ENCODE data around the gene SMARCAD1. TPM values are rescaled to one million over a fixed set of nuclear protein-coding genes. Genes with fewer than 3 reads are reported as not detected.

Gene SMARCAD1
- total RNA-seq, 2 donors from 2014 or later, result 16.2 to 16.7 TPM

GRCh38 chr4:94325835-94326234, 118.2 kb downstream of the SMARCAD1 start:
- H3K4me1 ChIP-seq (ENCODE audit: control insufficient read depth in 1 of 2, low read depth in 2 of 2), result no peaks in the 10 kb centered on the region
- ATAC-seq (ENCODE audit: insufficient number of reproducible peaks, low FRiP score, low read depth) (no peak), DNase-seq (ENCODE audit: low spot score) (no peak)
- H3K4me3 ChIP-seq, result no peak overlapping the region
- no peak overlapping the region for H3K27ac ChIP-seq
- no peak for TF ChIP-seq CTCF (IDR thresholded peaks at IDR 0.05)
- no peaks in the 10 kb centered on the region for H3K36me3 ChIP-seq
- no peaks in the 10 kb centered on the region for H3K27me3 ChIP-seq (replicated peaks; ENCODE audit: insufficient read depth)
- peaks cover 24% of the 10 kb centered on the region for H3K9me3 ChIP-seq

GRCh38 chr4:94329933-94330332, 122.3 kb downstream of the SMARCAD1 start:
- no peak for TF ChIP-seq CTCF (IDR thresholded peaks at IDR 0.05)
- no peak overlapping the region for H3K4me3 ChIP-seq
- no peaks in the 10 kb centered on the region for H3K27me3 ChIP-seq (replicated peaks; ENCODE audit: insufficient read depth)
- no peak for ATAC-seq (ENCODE audit: insufficient number of reproducible peaks, low FRiP score, low read depth)
- no peak for DNase-seq (ENCODE audit: low spot score)
- H3K4me1 ChIP-seq (ENCODE audit: control insufficient read depth in 1 of 2, low read depth in 2 of 2), result peaks cover 0 to 2% of the 10 kb centered on the region in 2 donors
- H3K36me3 ChIP-seq, result no peaks in the 10 kb centered on the region
- no peak overlapping the region for H3K27ac ChIP-seq
- H3K9me3 ChIP-seq, result peaks cover 21% of the 10 kb centered on the region

GRCh38 chr4:94332983-94333590, 125.4 kb downstream of the SMARCAD1 start:
- H3K27ac ChIP-seq, result no peak overlapping the region
- no peaks in the 10 kb centered on the region for H3K9me3 ChIP-seq
- H3K4me1 ChIP-seq (ENCODE audit: control insufficient read depth in 1 of 2, low read depth in 2 of 2), result peaks cover 0 to 3% of the 10 kb centered on the region in 2 donors
- H3K4me3 ChIP-seq, result no peak overlapping the region
- no peaks in the 10 kb centered on the region for H3K27me3 ChIP-seq (replicated peaks; ENCODE audit: insufficient read depth)
- ATAC-seq (ENCODE audit: insufficient number of reproducible peaks, low FRiP score, low read depth) (no peak), DNase-seq (ENCODE audit: low spot score) (no peak)
- TF ChIP-seq CTCF (IDR thresholded peaks at IDR 0.05), result no peak
- H3K36me3 ChIP-seq, result no peaks in the 10 kb centered on the region

- Histone ChIP-seq H3K9me3 (no peaks in the 10 kb centered on the region), H3K27ac (no peak overlapping the region), H3K4me1 (ENCODE audit: control insufficient read depth in 1 of 2, low read depth in 2 of 2) (peaks cover 0 to 3% of the 10 kb centered on the region in 2 donors), H3K27me3 (replicated peaks; ENCODE audit: insufficient read depth) (no peaks in the 10 kb centered on the region), H3K4me3 (no peak overlapping the region), H3K36me3 (no peaks in the 10 kb centered on the region)
- TF ChIP-seq CTCF (IDR thresholded peaks at IDR 0.05), result no peak
- ATAC-seq (ENCODE audit: insufficient number of reproducible peaks, low FRiP score, low read depth), result no peak
- no peak for DNase-seq (ENCODE audit: low spot score)
Observed at GRCh38 chr4:94333866-94334265, 126.2 kb downstream of the SMARCAD1 start.

GRCh38 chr4:94334476-94334875, 126.8 kb downstream of the SMARCAD1 start:
- TF ChIP-seq CTCF (IDR thresholded peaks at IDR 0.05), result no peak
- Histone ChIP-seq H3K36me3 (no peaks in the 10 kb centered on the region), H3K27me3 (replicated peaks; ENCODE audit: insufficient read depth) (no peaks in the 10 kb centered on the region), H3K4me1 (ENCODE audit: control insufficient read depth in 1 of 2, low read depth in 2 of 2) (peaks cover 0 to 3% of the 10 kb centered on the region in 2 donors), H3K27ac (no peak overlapping the region), H3K9me3 (no peaks in the 10 kb centered on the region), H3K4me3 (no peak overlapping the region)
- ATAC-seq (ENCODE audit: insufficient number of reproducible peaks, low FRiP score, low read depth), result no peak
- no peak for DNase-seq (ENCODE audit: low spot score)
